GM23338 (cell line): ENCODE measurements around the gene DSCAML1. TPM values are rescaled to one million over a fixed set of nuclear protein-coding genes. Genes with fewer than 3 reads are reported as not detected.

Experiments used
- ATAC-seq: fragments of 200-7000 bp; cut with Tn5 transposase; 3 replicates; pipeline ENCODE4 v1.9.1; 2020
- DNase-seq: peaks from one replicate; pipeline ENCODE4 v3.0.0-alpha.2; 2015; ENCODE audit warnings: low spot score
- H2AFZ ChIP-seq: fragments of 200-600 bp; sonication (generic); 2 replicates; pipeline ENCODE4 v1.8.0; 2016; ENCODE audit warnings: antibody characterized with exemption, mild to moderate bottlenecking, moderate library complexity
- H3F3A ChIP-seq: fragments of 200-600 bp; sonication (generic); replicated peaks from 2 replicates; pipeline ENCODE4 v1.8.0; 2017; ENCODE audit warnings: antibody characterized with exemption, mixed run types, low read depth
- H3K27ac ChIP-seq: fragments of 200-600 bp; sonication (generic); 2 replicates; pipeline ENCODE4 v1.6.1; 2016; ENCODE audit warnings: low read depth
- H3K27me3 ChIP-seq: fragments of 200-600 bp; sonication (generic); 2 replicates; pipeline ENCODE4 v1.8.0; 2016; ENCODE audit warnings: mild to moderate bottlenecking, mixed run types, moderate library complexity; ENCODE audit not compliant: insufficient read depth
- H3K36me3 ChIP-seq: fragments of 200-600 bp; sonication (generic); 2 replicates; pipeline ENCODE4 v1.8.0; 2016; ENCODE audit warnings: mild to moderate bottlenecking; ENCODE audit not compliant: insufficient read depth
- H3K4me1 ChIP-seq: fragments of 200-600 bp; sonication (generic); 2 replicates; pipeline ENCODE4 v1.8.0; 2016; ENCODE audit warnings: mild to moderate bottlenecking, moderate library complexity; ENCODE audit not compliant: insufficient read depth
- H3K4me2 ChIP-seq: fragments of 200-600 bp; sonication (generic); 2 replicates; pipeline ENCODE4 v1.7.1; 2017; ENCODE audit warnings: mixed run types
- H3K4me3 ChIP-seq: fragments of 200-600 bp; sonication (generic); 2 replicates; pipeline ENCODE4 v1.6.1; 2016; ENCODE audit warnings: mixed run types
- H3K79me2 ChIP-seq: fragments of 200-600 bp; sonication (generic); replicated peaks from 2 replicates; pipeline ENCODE4 v1.8.0; 2017; ENCODE audit warnings: mild to moderate bottlenecking; ENCODE audit not compliant: insufficient read depth
- H3K9me2 ChIP-seq: fragments of 200-600 bp; sonication (generic); 2 replicates; pipeline ENCODE4 v1.8.0; 2017; ENCODE audit not compliant: insufficient read depth
- H4K20me1 ChIP-seq: fragments of 200-600 bp; sonication (generic); replicated peaks from 2 replicates; pipeline ENCODE4 v1.8.0; 2017; ENCODE audit warnings: mild to moderate bottlenecking; ENCODE audit not compliant: insufficient read depth
- H3K27ac Mint-ChIP-seq: 2 replicates; pipeline ENCODE4 v1.8.0; 2020; ENCODE audit warnings: inconsistent platforms, mild to moderate bottlenecking, moderate library complexity, mixed read lengths
- H3K27me3 Mint-ChIP-seq: 3 replicates; pipeline ENCODE4 v1.8.0; 2022; ENCODE audit warnings: low read depth, mild to moderate bottlenecking, moderate library complexity, mixed read lengths, inconsistent platforms; ENCODE audit not compliant: insufficient read depth, poor library complexity
- H3K36me3 Mint-ChIP-seq: 3 replicates; pipeline ENCODE4 v1.8.0; 2021; ENCODE audit warnings: low read depth, mild to moderate bottlenecking, inconsistent platforms, moderate library complexity, mixed read lengths
- H3K4me1 Mint-ChIP-seq: 3 replicates; pipeline ENCODE4 v1.8.0; 2020; ENCODE audit warnings: mild to moderate bottlenecking, inconsistent platforms, mixed read lengths
- H3K4me3 Mint-ChIP-seq: 3 replicates; pipeline ENCODE4 v1.8.0; 2021; ENCODE audit warnings: moderate library complexity, mild to moderate bottlenecking, inconsistent platforms, mixed read lengths
- H3K9me3 Mint-ChIP-seq: 3 replicates; pipeline ENCODE4 v1.8.0; 2020; ENCODE audit warnings: moderate library complexity, mild to moderate bottlenecking, inconsistent platforms, mixed read lengths
- CTCF ChIP-seq, 2 experiments: fragments of 200-600 bp in 1 of 2; sonication (generic) in 1 of 2; conservative IDR thresholded peaks; 2 replicates each; pipeline versions ENCODE4 v1.5.1 to v1.6.1; 2016 to 2017; ENCODE audit warnings: antibody characterized with exemption in 2 of 2, low read depth in 2 of 2, mild to moderate bottlenecking in 2 of 2, moderate library complexity in 1 of 2
- JUNB ChIP-seq: IDR thresholded peaks from one replicate; pipeline ENCODE4 v1.6.1; 2016; ENCODE audit warnings: antibody characterized with exemption; ENCODE audit not compliant: unreplicated experiment
- STAT1 ChIP-seq: IDR thresholded peaks from one replicate; pipeline ENCODE4 v1.6.1; 2016; ENCODE audit warnings: antibody characterized with exemption; ENCODE audit not compliant: unreplicated experiment
- ZNF114 ChIP-seq: fragments of 250-450 bp; sonication (Bioruptor Pico); IDR thresholded peaks from 2 replicates; pipeline ENCODE4 v1.5.0; 2020; ENCODE audit warnings: mild to moderate bottlenecking, moderate library complexity
- ZNF331 ChIP-seq: fragments of 250-450 bp; sonication (Bioruptor Pico); IDR thresholded peaks from 2 replicates; pipeline ENCODE4 v1.5.0; 2020; ENCODE audit warnings: low read depth, mild to moderate bottlenecking, moderate library complexity
- polyA plus RNA-seq: library from polyadenylated mRNA; unstranded; fragments of >200 nt; fragmentation: Nextera tagmentation; extraction: Ambion mirVana; gene quantifications from 2 replicates; pipeline ENCODE4 v1.2.1, GENCODE V29; 2016
- total RNA-seq: library from RNA; depleted of rRNA; stranded (reverse); fragments of >200 nt; shearing (Covaris generic); gene quantifications from 2 replicates; pipeline ENCODE4 v1.2.3, GENCODE V29; 2014
- TF ChIP-seq, protein P1 (sequence below): IDR thresholded peaks from one replicate; pipeline ENCODE4 v1.6.1; 2018; ENCODE audit warnings: antibody characterized with exemption; ENCODE audit not compliant: unreplicated experiment

DSCAML1 gene
- total and polyA plus RNA-seq, 2 experiments from 2014 or later, result 0.17 TPM; not detected in 1

DNA sequence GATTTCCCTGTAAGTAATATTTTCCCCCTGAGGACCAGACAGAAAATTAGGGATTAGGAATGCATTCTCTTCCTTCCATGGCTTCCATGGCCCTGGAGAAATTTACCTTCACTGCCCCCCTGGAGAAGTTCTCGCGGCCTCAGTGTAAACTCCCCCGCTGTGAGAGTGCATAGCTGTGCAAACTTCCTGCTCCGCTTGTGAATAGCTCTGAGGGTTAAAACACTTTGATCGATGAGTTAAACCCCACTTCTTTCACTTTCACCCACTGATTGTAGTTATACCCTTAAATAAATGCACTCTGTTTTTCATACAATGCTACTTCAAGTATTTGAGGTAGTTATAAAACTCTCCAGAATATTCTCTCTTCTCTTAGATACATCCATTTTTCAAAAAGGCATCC, 190.8 kb downstream of the DSCAML1 start:
- TF ChIP-seq, protein P1, sequence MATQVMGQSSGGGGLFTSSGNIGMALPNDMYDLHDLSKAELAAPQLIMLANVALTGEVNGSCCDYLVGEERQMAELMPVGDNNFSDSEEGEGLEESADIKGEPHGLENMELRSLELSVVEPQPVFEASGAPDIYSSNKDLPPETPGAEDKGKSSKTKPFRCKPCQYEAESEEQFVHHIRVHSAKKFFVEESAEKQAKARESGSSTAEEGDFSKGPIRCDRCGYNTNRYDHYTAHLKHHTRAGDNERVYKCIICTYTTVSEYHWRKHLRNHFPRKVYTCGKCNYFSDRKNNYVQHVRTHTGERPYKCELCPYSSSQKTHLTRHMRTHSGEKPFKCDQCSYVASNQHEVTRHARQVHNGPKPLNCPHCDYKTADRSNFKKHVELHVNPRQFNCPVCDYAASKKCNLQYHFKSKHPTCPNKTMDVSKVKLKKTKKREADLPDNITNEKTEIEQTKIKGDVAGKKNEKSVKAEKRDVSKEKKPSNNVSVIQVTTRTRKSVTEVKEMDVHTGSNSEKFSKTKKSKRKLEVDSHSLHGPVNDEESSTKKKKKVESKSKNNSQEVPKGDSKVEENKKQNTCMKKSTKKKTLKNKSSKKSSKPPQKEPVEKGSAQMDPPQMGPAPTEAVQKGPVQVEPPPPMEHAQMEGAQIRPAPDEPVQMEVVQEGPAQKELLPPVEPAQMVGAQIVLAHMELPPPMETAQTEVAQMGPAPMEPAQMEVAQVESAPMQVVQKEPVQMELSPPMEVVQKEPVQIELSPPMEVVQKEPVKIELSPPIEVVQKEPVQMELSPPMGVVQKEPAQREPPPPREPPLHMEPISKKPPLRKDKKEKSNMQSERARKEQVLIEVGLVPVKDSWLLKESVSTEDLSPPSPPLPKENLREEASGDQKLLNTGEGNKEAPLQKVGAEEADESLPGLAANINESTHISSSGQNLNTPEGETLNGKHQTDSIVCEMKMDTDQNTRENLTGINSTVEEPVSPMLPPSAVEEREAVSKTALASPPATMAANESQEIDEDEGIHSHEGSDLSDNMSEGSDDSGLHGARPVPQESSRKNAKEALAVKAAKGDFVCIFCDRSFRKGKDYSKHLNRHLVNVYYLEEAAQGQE, result no peak
- Mint-ChIP-seq H3K27ac (no peak overlapping the region), H3K9me3 (no peaks in the 10 kb centered on the region), H3K36me3 (no peaks in the 10 kb centered on the region), H3K4me3 (no peak overlapping the region; the same call in 2 of the 3 replicates), H3K4me1 (peaks cover 32% of the 10 kb centered on the region), H3K27me3 (peaks cover 6% of the 10 kb centered on the region)
- DNase-seq, result peak; percentile 46
- ATAC-seq, result peak; percentile 25; the same call in 2 of the 3 replicates
- Histone ChIP-seq H3K4me2 (peak overlapping the region; percentile 6; the same call in 1 of the 2 replicates), H3K4me1 (peaks cover 19% of the 10 kb centered on the region), H3K9me2 (no peaks in the 10 kb centered on the region), H3K36me3 (no peaks in the 10 kb centered on the region), H3K79me2 (no peaks in the 10 kb centered on the region), H3F3A (no peaks in the 10 kb centered on the region), H2AFZ (no peak overlapping the region), H3K27ac (no peak overlapping the region), H4K20me1 (no peaks in the 10 kb centered on the region), H3K27me3 (no peaks in the 10 kb centered on the region), H3K4me3 (no peak overlapping the region)

DNA sequence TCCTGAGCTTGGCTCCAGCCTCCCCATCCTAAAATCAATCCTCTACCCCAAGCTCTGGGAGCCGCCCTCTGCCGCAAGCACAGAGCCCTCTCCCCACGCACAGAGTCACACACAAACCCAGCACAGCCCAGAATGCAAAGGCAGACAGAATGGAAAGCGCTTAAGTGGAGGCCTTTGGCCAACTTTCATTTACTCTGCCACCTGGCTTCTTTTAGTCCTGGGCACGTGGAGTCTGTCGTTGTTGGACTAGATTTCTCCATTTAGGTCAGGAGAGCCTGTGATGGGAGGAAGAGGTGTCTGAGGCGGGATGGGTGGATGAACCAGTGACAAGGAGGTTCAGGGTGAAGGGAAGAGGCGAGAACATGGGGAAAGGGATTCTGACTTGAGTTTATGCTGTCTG, 191.7 kb downstream of the DSCAML1 start:
- no peaks in the 10 kb centered on the region for H3K36me3 ChIP-seq
- Mint-ChIP-seq H3K9me3 (no peaks in the 10 kb centered on the region), H3K4me3 (no peak overlapping the region; the same call in 2 of the 3 replicates), H3K36me3 (no peaks in the 10 kb centered on the region), H3K27me3 (peaks cover 12% of the 10 kb centered on the region), H3K27ac (no peak overlapping the region), H3K4me1 (peaks cover 37% of the 10 kb centered on the region)
- no peak overlapping the region for H3K4me2 ChIP-seq
- H4K20me1 ChIP-seq, result no peaks in the 10 kb centered on the region
- H3K9me2 ChIP-seq, result no peaks in the 10 kb centered on the region
- H3K4me3 ChIP-seq, result no peak overlapping the region
- DNase-seq (no peak), ATAC-seq (no peak)
- H2AFZ ChIP-seq, result no peak overlapping the region
- no peak overlapping the region for H3K27ac ChIP-seq
- H3F3A ChIP-seq, result no peaks in the 10 kb centered on the region
- H3K4me1 ChIP-seq, result peaks cover 26% of the 10 kb centered on the region
- H3K79me2 ChIP-seq, result no peaks in the 10 kb centered on the region
- no peaks in the 10 kb centered on the region for H3K27me3 ChIP-seq
- no peak for TF ChIP-seq CTCF (conservative IDR thresholded peaks at IDR 0.05; ENCODE audit: low read depth in 2 of 2)
- no peak for TF ChIP-seq STAT1
- TF ChIP-seq JUNB, result no peak
- TF ChIP-seq, protein P1, result no peak
- no peak for TF ChIP-seq ZNF114 (CRISPR knock-in tag)
- no peak for TF ChIP-seq ZNF331 (CRISPR knock-in tag)
